NCI-H526 (cell line): Measurements from ENCODE around the gene PASK.
"Not testable (repeated sequence)": the region's sequence is repeated elsewhere in the genome, so short reads cannot be mapped to it uniquely, and the experiment has no call there.

Source experiments
- DNase-seq, 2 experiments: peaks; one replicate each; lab custom pipeline; 2025; lab: John Stamatoyannopoulos, UW

PASK gene

DNA sequence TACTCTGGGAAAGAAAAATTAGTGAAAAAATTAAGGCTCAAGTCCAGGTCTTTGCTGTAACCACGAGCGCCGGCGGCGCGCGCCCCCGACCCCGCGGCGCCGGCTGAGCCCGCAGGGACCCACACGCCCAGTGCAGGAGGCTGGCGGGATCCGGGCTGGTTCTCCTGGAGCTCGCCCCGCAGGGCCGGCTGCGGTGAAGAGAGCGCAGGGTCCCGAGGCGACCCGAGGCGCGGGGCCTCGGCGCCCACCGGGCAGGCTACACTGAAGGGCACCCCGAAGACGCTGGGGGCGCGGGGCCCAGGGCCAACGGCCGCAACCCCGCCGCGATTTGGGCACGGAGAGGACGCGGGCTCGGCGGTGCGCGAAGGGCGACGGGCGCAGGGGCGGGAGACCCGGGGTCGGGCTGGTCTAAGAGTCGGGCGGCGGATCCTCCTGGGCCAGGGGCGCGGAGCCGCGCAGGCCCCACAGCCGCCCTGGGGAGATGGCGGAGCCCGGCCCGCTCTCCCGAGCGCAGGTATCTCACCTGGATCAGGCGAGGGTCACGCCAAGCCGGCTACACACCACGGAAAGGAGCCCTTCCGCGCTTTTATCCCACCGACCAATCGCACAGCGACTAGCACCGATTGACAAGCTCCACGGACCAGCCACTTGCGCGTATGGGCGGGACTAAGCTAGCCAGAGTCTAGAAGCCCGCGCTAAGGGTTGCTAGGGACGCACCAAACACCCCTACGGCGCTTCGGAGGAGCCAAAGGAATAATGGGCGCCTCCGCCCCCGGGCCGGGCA is at the start of gene PASK:
TSS of gene PASK (minus strand) at position 582 of the 784 bp plus-strand sequence. CDS start 6,440 bp downstream, outside the sequence.
- peak; percentile 98 to 99 for DNase-seq

DNA sequence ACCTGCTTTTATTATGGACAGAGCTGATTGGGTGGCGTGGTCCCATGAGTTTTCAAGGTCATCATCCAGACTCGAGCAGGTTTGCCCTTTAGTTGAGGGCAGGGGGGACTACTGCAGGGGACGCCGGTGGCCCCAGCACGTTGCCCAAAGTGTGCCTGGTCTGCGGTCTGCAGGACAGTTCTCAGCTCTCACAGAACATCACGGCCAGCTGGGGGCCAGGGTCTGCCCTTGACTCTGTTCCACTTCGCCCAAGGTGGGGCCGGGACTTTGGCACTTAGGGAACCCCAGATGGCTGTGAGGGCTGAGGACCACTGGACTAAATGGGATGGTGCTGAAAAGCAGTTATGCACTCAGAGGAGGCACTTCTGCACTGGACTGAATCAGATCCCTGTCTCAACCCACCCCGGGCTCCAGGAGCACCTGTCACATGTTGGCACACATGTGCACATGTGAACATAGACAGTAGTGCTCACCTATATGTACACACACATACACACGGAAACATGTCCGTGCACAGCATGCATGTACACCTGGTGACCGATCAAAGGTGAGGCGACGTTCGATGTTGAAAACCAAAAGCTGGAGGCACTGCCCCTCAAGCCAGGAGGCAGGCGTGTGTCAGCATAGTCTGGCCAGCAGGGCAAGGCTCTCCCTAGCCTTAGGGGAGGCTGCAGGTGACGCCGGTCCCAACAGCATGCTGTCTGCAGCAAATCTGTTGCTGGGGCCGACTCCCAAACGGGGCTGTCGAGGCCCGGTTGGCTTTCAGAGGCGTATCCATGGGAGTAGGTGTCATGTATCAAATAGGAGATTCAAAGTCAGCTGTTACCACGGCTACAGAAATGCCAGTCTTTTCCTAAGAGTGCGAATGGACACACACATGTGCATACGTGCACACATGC is 49.4 kb upstream of the PASK start:
- no peak for DNase-seq

DNA sequence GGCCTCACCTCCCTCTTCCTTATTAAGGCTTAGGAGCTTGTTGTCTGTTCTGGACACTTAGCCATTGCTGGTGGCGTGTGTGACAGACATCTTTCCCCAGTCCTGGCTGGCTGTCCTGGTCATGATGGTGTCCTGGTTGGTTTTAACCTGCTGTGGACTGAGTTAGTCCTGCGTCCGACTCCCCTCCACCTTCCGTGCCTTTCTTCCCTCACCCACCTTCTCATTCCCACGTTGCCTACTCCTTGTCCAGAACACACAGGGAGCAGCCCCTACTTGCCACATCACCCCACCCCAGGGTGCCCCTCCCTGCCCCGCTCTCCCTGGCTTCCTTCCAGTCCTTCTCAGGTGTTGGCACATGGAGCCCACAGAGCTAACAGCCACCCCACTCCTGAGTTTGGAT is 48.7 kb upstream of the PASK start:
- no peak for DNase-seq

DNA sequence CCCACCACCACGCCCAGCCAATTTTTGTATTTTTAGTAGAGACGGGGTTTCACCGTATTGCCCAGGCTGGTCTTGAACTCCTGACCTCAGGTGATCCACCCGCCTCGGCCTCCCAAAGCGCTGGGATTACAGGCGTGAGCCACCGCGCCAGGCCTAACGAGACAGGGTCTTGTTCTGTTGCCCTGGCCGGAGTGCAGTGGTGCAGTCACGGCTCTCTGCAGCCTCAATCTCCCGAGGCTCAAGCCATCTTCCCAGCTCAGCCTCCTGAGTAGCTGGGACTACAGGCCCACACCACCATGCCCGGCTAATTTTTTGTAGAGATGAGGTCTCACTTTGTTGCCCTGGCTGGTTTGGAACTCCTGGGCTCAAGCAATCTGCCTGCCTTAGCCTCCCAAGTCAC is 48.0 kb upstream of the PASK start:
- DNase-seq = not testable (repeated sequence)

DNA sequence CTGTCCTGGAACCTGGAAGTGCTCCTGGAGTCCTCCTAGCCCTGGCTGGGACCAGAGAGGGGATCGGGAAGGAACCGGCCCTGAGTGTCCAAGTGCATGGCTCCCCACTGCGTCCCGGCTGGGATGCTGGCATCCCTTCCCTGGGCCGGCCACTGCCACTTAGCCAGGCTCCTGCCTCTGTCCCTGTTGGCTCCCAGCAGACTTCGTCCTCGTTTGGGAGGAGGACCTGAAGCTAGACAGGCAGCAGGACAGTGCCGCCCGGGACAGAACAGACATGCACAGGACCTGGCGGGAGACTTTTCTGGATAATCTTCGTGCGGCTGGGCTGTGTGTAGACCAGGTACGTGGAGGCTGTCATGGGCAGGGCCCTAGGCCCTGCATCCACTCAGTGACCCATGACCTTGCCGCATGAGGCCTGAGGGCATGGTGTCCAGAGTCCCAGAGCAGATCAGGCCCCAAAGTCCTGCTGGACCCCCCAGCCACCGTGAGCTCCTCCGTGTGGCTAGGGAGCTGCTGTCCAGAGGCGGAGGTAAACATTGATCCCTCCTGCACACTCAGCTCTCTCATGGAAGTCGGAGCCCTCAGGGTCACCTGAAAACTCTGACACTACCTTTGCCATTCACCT is 46.3 kb upstream of the PASK start:
- no peak for DNase-seq

DNA sequence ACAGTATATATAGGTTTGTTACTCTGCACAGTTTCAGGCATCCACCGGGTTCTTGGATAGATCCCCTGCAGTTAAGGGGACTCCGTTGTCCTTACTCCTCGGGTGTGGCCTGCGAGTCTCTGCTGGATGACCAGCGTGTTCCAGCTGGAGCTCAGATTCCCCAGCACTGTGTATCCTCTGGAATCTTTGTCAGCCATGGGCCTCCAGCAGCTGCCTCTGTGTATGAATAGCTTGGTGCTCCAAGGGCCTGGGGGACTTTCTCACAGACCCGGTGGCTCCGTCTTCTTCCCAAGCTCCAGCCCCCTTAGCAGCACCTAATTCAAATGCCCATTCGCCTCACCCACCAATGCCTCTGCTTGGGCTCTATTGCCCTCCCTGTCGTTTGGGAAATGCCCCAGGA is 45.5 kb upstream of the PASK start:
- DNase-seq = no peak

DNA sequence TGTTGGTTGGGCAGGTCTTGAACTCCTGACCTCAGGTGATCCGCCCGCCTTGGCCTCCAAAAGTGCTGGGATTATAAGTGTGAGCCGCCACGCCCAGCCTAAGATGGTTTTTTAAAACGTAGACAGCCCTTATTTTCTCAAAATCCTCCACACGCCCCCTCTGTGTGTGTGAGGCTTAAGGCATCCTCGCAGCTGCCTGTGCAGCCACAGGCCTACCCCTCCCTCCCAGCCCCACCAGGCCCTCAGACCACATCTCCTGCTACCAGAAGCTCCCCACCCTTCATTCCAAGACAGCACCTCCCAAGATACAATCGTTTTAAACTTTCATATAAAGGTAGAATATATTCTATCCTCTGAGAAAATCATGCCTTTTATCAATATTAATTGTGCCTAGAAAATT is 44.0 kb upstream of the PASK start:
- no peak for DNase-seq

DNA sequence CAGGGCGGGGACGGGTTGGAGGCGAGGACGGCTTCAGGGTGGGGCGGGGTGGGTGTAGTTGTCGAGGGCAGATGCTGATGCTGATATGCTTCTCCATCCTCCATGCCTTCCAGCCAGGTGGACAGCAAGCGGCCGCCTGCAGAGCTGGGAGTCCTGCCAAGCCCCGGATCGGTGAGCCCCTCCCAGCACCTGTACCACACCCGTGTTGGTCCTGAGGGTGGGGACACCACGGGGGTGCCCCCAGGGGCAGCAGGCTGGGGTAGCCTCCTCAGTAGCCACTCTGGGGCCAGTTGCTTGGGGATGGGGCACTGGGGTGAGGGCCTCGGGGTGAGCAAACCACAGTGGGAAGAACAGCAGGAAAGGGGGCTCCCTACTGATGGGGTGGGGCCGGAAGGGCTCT is 41.8 kb upstream of the PASK start:
- DNase-seq = no peak

DNA sequence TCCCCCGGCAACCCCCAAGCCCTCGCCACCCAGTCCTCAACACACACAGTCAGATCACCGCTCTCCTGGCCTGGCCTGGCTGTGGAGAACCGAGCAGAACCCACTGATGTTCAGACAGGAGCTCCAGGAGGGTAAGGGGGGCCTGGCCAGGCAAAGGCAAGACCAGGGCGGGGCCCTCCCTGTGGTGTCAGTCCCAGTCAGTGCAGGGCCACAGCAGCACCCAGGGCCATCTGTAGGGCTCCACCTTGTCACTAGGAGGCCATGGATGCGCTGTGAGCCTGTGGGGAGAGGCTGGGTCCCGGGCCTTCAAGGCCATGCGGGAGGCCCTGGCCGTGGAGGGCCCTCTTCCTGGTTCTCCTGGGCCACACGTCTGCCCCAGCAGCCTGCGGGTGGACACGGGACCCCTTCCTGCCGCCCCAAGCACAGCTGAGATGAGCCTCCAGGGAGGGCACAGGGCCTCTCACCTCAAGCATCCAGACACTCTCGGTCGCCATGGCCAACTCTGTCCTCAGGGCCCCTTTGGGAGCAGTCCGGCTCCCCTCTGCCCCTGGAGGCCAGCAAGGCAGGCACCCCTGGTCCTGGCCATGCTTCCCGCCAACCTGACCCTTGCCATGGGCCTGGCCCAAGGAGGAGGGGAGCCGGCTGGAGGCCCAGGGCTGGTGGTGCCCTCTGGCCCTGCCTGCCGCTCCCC is 41.2 kb upstream of the PASK start:
- DNase-seq = no peak

DNA sequence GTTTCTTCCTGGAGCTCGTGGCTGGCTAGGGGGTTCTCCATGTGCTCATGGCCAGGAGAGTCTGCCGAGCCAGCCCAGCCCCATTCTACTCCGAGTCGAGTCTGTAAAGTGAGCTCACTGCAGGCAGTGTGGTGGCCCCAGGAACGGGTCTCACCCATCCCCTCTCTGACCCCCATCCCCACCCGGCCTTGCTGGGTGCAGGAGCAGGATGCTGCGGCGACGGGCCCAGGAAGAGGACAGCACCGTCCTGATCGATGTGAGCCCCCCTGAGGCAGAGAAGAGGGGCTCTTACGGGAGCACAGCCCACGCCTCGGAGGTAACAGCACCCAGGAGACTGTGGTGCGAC is 40.6 kb upstream of the PASK start:
- DNase-seq = peak in 1 of 2 experiments; percentile 41

DNA sequence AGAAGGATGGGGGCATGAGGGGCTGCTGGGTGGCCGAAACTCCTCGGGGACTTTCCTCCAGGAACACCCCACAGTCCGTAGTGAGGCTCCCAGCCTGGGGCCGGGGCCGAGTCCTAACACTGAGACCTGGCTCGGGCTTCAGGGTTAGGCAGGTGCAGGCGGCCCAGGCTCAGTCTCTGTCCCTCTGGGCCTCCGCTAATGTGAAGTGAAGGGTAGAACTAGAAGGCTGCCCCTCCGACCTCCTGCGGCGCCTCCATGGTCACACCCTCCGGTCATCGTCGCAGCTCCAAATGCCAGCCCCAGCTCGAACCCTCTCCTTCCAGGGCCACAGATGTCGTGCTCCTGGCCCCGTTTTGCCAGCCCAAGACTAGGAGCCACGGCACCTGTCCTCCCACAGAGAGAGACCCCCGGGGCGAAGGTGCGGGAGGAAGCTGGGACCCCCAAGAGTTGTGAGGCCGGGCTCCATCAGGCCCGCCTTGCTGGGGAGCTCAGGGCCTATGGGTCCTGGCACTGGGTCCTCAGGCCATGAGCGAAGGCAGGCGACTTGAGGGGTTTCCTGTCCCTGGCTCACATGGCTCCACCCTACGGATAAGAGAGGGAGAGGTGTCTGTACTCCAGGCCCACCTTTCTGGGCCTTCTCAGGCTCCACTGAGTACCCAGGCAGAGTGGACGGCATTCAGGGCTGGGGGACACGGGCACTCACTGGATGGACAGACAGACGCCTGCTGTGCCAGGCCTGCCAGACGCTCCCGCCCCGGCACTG is 40.0 kb upstream of the PASK start:
- DNase-seq = peak in 1 of 2 experiments; percentile 56

DNA sequence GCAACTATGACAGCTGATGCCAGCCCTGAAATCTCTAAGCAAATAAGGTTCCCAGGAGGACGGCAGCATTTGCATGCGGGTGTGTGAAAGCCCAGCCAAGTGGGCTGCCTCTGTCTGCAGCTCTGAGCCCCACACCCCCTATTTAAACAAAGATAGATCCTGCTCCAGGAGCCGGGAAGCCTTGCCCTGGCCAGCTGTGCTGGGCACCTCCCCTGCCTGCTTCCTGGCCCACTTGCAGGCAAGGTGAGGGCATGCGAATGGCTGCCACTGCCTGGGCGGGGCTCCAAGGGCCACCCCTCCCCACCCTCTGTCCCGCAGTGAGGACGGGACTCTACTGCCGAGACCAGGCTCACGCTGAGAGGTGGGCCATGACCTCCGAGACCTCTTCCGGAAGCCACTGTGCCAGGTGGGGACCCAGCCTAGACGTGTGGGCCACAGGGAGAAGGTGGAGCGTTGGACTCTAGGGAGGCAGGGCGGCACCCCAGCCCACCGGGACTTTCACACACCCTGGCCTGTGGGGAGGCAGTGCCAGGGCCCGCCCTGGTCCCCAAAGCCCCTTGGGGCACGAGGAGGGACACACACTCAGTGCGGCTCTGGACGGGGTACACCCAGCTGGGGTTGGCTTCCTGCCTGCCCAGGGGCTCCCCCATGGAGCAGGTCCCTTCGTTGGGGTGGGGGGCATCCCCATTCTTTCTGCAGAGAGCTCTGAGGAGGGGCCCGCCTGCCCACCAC is 39.3 kb upstream of the PASK start, which contains the start of gene ANO7:
TSS of gene ANO7 (plus strand) at position 317 of the 732 bp plus-strand sequence. CDS start 1,387 bp downstream, outside the sequence.
- peak; percentile 98 to 99 for DNase-seq

DNA sequence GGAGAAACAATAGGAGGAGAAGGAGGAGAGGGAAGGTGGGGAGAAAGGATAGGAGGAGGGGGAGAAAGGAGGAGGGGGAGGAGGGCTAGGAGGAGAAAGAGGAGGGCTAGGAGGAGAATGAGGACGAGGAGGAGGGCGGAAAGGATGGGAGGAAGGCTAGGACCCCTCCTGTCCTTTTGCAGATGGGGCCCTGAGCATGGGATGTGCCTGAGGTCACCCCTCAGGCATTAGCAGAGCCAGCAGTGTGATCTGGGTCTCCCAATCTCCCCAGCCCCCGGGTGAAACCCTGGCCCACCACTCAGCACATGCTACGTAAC is 38.6 kb upstream of the PASK start:
- peak in 1 of 2 experiments; percentile 84 for DNase-seq

DNA sequence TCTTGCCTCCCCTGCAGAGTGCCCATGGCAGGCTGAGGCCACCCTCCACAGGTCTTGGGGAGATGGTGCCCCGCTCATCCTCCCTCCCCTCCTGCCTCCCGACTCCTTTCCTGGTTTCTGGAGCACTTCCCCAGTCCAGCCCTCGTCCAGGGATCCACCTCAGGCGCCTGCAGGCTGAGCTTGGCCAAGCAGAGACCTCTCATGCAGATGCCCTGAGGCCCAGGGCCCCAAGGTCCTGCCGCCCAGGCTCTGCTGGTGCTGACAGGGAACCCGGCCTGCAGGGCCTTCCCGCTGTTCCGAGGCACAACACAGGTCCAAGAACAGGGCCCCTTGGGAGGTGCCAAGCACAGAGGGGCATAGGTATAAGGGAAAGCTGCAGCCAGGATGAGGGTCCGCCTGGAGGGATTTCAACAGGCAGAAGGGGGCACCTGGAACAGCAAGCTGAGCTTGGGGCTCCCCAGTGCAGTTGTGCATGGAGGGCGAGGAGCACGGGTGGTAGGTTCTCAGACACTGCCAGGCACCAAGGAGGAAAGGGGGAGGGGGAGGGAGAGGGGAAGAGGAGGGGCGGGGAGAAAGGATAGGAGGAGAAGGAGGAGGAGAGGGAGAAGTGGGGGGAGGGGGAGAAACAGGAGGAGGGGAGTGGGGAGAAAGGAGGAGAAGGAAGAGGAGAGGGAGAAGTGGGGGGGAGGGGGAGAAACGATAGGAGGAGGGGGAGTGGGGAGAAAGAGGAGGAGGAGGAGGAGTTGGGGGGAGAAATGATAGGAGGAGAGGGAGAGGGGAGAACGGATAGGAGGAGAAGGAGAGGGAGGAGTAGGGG is 38.0 kb upstream of the PASK start:
- peak in 1 of 2 experiments; percentile 67 for DNase-seq

DNA sequence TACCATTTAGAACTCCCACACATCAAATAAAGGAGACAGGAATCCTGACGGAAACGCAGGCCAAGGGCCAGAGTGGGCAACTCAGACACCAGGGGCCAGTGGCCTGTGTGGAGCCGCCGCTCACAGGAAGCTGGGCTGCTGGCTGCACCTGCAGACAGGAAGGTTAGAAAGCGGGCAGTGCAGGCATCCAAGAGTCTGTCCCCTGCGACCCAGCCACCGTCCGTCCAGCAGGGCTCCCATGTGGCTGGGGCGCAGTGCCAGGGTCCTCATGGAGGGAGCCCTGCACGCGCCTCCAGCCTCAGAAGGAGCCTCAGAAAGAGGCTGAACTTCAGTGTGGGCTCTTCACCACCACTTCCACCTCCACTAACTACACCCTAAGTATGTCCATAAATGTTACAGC is 36.7 kb upstream of the PASK start:
- no peak for DNase-seq

DNA sequence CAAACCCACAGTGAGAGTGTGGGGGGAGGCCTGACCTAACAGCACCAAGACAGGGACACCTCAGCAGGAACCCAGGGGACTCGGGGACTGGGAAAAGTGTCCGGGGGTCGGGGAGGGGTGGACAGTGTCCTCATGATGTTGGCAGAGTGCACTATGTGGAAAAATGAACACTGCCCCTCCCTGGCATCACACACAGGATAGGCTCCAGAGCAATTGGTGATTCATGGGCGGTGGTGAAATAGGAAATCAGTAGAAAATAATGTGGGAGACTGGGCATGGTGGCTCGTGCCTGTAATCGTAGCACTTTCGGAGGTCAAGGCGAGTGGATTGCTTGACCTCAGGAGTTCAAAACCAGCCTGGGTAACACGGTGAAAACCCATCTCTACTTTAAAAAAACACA is 35.6 kb upstream of the PASK start:
- no peak for DNase-seq

DNA sequence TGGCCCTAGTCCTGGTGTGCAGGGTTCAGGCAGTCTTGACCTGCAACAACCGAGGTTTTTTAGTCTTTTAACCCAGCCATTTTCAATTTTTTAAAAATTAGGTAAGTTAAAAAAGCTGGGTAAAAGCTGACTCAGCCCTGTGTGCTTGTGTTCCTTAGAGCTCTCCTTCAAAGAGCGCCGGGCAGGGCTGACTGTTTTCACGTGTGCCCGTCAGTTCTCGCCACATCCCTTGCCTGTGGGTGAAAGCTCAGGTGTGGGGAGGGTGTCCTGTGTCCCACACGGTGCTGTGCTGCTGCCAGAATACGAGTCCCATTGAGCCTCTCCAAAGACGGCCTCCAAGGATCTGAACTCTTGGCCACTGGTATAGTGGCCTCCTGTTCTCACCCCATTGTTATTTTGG is 33.9 kb upstream of the PASK start:
- DNase-seq = no peak

DNA sequence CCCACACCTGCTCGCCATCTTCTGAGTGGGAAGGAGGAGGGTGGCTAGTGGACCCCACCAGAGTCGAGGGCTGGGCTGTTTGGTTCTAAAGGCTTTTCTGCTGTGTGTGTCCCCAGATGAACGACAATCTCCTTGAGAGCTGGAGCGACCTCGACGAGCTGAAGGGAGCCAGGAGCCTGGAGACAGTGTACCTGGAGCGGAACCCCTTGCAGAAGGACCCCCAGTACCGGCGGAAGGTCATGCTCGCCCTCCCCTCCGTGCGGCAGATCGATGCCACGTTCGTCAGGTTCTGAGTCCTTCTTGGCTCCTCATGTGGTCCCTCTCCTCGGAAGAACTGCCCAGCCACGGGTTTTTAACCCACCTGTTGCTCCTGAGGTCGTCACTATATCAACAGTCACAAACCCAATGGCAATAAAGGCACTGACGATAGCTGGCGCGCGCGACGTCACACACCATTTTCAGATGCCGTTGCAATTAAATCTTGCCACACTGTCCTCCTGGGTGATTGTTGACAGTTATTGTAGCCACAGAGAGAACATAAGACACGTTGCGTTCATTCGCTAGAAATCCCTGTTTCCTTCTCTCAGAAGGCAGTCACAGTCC is 33.4 kb upstream of the PASK start:
- DNase-seq = no peak

DNA sequence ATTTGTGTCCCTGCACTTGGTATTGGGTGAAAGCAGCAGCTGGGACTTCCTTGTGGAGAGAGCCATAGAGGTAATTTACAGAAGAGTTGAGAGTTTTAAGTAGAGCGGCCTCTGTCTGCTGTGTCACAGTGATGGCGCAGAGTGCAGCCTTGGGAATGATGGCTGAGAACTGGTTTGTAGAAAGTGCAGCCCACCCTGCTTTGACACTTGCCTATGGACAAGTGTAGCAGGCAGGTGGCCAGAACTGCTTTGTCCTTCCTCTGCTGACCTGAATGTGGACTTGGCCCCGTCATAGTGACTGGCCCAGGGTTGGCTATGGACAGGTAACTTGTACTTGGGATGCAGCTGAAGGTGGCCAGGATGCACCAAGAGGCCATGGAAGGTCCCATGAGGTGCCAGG is 32.9 kb upstream of the PASK start:
- no peak for DNase-seq
